Gastroesophageal sphincter (tissue), 3 donors: ENCODE measurements around the gene IL1F10.

Experiments used
- POLR2A ChIP-seq, 2 donors: fragments of 450-650 bp; IDR thresholded peaks; one replicate each; pipeline ENCODE4 v1.6.1; 2017; ENCODE audit warnings: antibody characterized with exemption in 2 of 2, mild to moderate bottlenecking in 2 of 2, moderate library complexity in 1 of 2
- TF ChIP-seq, protein P1 (sequence below), 4 experiments: fragments of 200-600 bp in 2 of 4; fragments of 450-650 bp in 2 of 4; sonication (generic) in 1 of 4; IDR thresholded peaks; one replicate each; pipeline ENCODE4 v1.5.1; 2017 to 2019; ENCODE audit warnings: antibody characterized with exemption in 4 of 4, mild to moderate bottlenecking in 2 of 4, moderate library complexity in 2 of 4

DNA sequence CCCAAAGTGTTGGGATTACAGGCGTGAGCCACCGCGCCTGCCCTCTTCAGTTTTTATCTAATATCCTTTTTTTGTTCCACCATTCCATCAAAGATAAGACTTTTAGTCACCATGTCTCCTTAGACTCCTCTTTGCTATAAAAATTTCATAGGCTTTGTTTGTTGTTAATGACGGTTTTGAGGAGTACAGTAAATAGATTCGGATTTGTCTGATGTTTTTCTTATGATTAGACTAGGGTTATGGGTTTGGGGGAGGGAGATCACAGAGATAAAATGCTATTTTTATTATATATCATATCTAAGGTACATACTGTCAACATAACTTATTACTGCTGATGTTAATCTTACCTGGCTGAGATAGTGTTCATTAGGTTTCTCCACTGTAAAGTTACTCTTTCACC is 21.3 kb upstream of the IL1F10 start:
- TF ChIP-seq, protein P1, sequence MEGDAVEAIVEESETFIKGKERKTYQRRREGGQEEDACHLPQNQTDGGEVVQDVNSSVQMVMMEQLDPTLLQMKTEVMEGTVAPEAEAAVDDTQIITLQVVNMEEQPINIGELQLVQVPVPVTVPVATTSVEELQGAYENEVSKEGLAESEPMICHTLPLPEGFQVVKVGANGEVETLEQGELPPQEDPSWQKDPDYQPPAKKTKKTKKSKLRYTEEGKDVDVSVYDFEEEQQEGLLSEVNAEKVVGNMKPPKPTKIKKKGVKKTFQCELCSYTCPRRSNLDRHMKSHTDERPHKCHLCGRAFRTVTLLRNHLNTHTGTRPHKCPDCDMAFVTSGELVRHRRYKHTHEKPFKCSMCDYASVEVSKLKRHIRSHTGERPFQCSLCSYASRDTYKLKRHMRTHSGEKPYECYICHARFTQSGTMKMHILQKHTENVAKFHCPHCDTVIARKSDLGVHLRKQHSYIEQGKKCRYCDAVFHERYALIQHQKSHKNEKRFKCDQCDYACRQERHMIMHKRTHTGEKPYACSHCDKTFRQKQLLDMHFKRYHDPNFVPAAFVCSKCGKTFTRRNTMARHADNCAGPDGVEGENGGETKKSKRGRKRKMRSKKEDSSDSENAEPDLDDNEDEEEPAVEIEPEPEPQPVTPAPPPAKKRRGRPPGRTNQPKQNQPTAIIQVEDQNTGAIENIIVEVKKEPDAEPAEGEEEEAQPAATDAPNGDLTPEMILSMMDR (IDR thresholded peaks at IDR 0.05) = no peak
- TF ChIP-seq POLR2A (IDR thresholded peaks at IDR 0.05) = no peak
